ENCODE measurements around the gene SRSF3. TPM values are rescaled to one million over a fixed set of nuclear protein-coding genes. Genes with fewer than 3 reads are reported as not detected.

The SRSF3 gene
- 339 and 652 TPM in 2 replicates for polyA plus RNA-seq (2011; rRNA removed)
- 383 and 445 TPM in 2 replicates for polyA plus RNA-seq (2012; cell fraction: cytosol; rRNA removed)
- 207 and 251 TPM in 2 replicates for polyA plus RNA-seq (2012; cell fraction: nucleus; rRNA removed)
- polyA plus RNA-seq (2017; fragmentation: RNase III; extraction: RNeasy Plus Mini Kit Qiagen cat#74134 plus additional on column Dnase treatment), result 582 to 629 TPM (median 605 TPM) in 3 replicates
- polyA minus RNA-seq (2011; rRNA and poly(A)+ RNA removed), result 152 and 175 TPM in 2 replicates

- WGBS (ENCODE audit: missing lambda C conversion rate), result under 1% methylated on average over 48 of the region's 58 CpGs
- ATAC-seq, result peak; percentile 92 to 97
- Histone ChIP-seq H3K9me3 (no peaks in the 10 kb centered on the region), H3K4me1 (peaks cover 42% of the 10 kb centered on the region), H3K4me2 (peak within 1 kb of the TSS; percentile 96), H3K4me3 (peak within 1 kb of the TSS; percentile 86), H3K27ac (peak within 1 kb of the TSS; percentile 81 to 92)
- ChIA-PET POLR2A (interaction anchor here (0.6 to 1.8 kb wide), 6 partner anchors 14 to 171 kb away, joined by 3 to 6 read pairs (median 4); no protein-coding TSS in a partner anchor), CTCF (interaction anchor here (1.5 kb wide), 1 partner anchor 15 kb away, joined by 4 read pairs; no protein-coding TSS in a partner anchor)
- peak; percentile 86 to 98 for DNase-seq (ENCODE audit: low read depth in 1 of 2, low spot score in 1 of 2)
- FAIRE-seq, result no peak
- no peak for TF ChIP-seq FOXS1 (CRISPR knock-in tag; IDR thresholded peaks at IDR 0.05)
- no peak for TF ChIP-seq FOSB (CRISPR knock-in tag; IDR thresholded peaks at IDR 0.05)
- TF ChIP-seq HOXA7 (CRISPR knock-in tag; IDR thresholded peaks at IDR 0.05), result peak; percentile 73; the same call in 1 of the 2 replicates
- peak; percentile 54; the same call in 1 of the 2 replicates for TF ChIP-seq RARB (CRISPR knock-in tag; IDR thresholded peaks at IDR 0.05)
- TF ChIP-seq PBX3 (IDR thresholded peaks at IDR 0.05), result 0 out of 2 replicates have a peak, but pooled peaks have one; percentile 38
- no peak for TF ChIP-seq ESRRA (IDR thresholded peaks at IDR 0.05; ENCODE audit: borderline replicate concordance, low read length)
- TF ChIP-seq NR3C1 (IDR thresholded peaks at IDR 0.05), result no peak
- no peak for TF ChIP-seq CHD4 (IDR thresholded peaks at IDR 0.05; ENCODE audit: borderline replicate concordance)
- no peak for TF ChIP-seq TP53 (CRISPR knock-in tag; IDR thresholded peaks at IDR 0.05)
- peak; percentile 97 to 99 for TF ChIP-seq JUN (IDR thresholded peaks at IDR 0.05)
- TF ChIP-seq HDAC2 (IDR thresholded peaks at IDR 0.05), result no peak
- no peak for TF ChIP-seq SREBF2 (IDR thresholded peaks at IDR 0.05)
- no peak for TF ChIP-seq CBX8 (IDR thresholded peaks at IDR 0.05)
- no peak for TF ChIP-seq BHLHE40 (IDR thresholded peaks at IDR 0.05; ENCODE audit: low read depth, low read length)
- no peak for TF ChIP-seq ZFP36 (IDR thresholded peaks at IDR 0.05; ENCODE audit: borderline replicate concordance, partially characterized antibody)
- no peak for TF ChIP-seq CHD2 (IDR thresholded peaks at IDR 0.05; ENCODE audit: low read length, partially characterized antibody)
- no peak for TF ChIP-seq FOSL2 (IDR thresholded peaks at IDR 0.05)
- TF ChIP-seq FOSL2 (CRISPR knock-in tag; IDR thresholded peaks at IDR 0.05), result peak; percentile 38
- no peak for TF ChIP-seq RCOR1 (IDR thresholded peaks at IDR 0.05; ENCODE audit: low read depth, low read length)
- TF ChIP-seq MAZ (IDR thresholded peaks at IDR 0.05; ENCODE audit: borderline replicate concordance, low read depth, low read length), result no peak; the same call in 1 of the 2 replicates
- no peak for TF ChIP-seq MAFK (IDR thresholded peaks at IDR 0.05; ENCODE audit: partially characterized antibody)
- TF ChIP-seq GATA3 (IDR thresholded peaks at IDR 0.05; ENCODE audit: borderline replicate concordance), result peak; percentile 36; the same call in 1 of the 2 replicates
- no peak for TF ChIP-seq ATOH8 (CRISPR knock-in tag; IDR thresholded peaks at IDR 0.05; ENCODE audit: low read depth)
- peak; percentile 97 for TF ChIP-seq POLR2A (IDR thresholded peaks at IDR 0.05; ENCODE audit: low read length)
- TF ChIP-seq RNF2 (IDR thresholded peaks at IDR 0.05; ENCODE audit: borderline replicate concordance, low read depth), result no peak
- peak; percentile 77 for TF ChIP-seq TFCP2L1 (CRISPR knock-in tag; IDR thresholded peaks at IDR 0.05)
- peak; percentile 89 for TF ChIP-seq RFX5 (IDR thresholded peaks at IDR 0.05)
- no peak for TF ChIP-seq CEBPB (IDR thresholded peaks at IDR 0.05)
- no peak for TF ChIP-seq HMGXB4 (CRISPR knock-in tag; IDR thresholded peaks at IDR 0.05; ENCODE audit: borderline replicate concordance)
- no peak for TF ChIP-seq HOXB5 (CRISPR knock-in tag; IDR thresholded peaks at IDR 0.05)
- no peak for TF ChIP-seq EP300 (IDR thresholded peaks at IDR 0.05)
- TF ChIP-seq CBX2 (IDR thresholded peaks at IDR 0.05; ENCODE audit: borderline replicate concordance, low read depth), result no peak
- TF ChIP-seq, protein P1, sequence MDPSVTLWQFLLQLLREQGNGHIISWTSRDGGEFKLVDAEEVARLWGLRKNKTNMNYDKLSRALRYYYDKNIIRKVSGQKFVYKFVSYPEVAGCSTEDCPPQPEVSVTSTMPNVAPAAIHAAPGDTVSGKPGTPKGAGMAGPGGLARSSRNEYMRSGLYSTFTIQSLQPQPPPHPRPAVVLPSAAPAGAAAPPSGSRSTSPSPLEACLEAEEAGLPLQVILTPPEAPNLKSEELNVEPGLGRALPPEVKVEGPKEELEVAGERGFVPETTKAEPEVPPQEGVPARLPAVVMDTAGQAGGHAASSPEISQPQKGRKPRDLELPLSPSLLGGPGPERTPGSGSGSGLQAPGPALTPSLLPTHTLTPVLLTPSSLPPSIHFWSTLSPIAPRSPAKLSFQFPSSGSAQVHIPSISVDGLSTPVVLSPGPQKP (IDR thresholded peaks at IDR 0.05; ENCODE audit: low read depth, low read length), result no peak
- TF ChIP-seq PHF8 (IDR thresholded peaks at IDR 0.05; ENCODE audit: borderline replicate concordance, low read depth), result peak; percentile 98
- no peak for TF ChIP-seq CTCF (IDR thresholded peaks at IDR 0.05)
- no peak for TF ChIP-seq NFE2L2 (conservative IDR thresholded peaks at IDR 0.05; ENCODE audit: low read length)
Measured at GRCh38 chr6:36594029-36594815, at the start of gene SRSF3. TSS of gene SRSF3 (plus strand) at chr6:36594362. CDS start at chr6:36596763, 2,401 bp downstream.

All from A549 (cell line).